Uterus (tissue), 2 donors: ENCODE measurements around the gene TRIP13.

Source experiments
- POLR2A ChIP-seq, 2 donors: fragments of 450-650 bp; IDR thresholded peaks; one replicate each; pipeline ENCODE4 v1.6.1; 2016; ENCODE audit warnings: antibody characterized with exemption in 2 of 2, mild to moderate bottlenecking in 1 of 2, moderate library complexity in 1 of 2
- TF ChIP-seq, protein P1 (sequence below), 4 experiments: fragments of 200-600 bp in 2 of 4; fragments of 450-650 bp in 2 of 4; sonication (generic) in 2 of 4; IDR thresholded peaks; one replicate each; pipeline ENCODE4 v1.5.1; 2016 to 2019; ENCODE audit warnings: antibody characterized with exemption in 4 of 4, mild to moderate bottlenecking in 2 of 4, moderate library complexity in 1 of 4

DNA sequence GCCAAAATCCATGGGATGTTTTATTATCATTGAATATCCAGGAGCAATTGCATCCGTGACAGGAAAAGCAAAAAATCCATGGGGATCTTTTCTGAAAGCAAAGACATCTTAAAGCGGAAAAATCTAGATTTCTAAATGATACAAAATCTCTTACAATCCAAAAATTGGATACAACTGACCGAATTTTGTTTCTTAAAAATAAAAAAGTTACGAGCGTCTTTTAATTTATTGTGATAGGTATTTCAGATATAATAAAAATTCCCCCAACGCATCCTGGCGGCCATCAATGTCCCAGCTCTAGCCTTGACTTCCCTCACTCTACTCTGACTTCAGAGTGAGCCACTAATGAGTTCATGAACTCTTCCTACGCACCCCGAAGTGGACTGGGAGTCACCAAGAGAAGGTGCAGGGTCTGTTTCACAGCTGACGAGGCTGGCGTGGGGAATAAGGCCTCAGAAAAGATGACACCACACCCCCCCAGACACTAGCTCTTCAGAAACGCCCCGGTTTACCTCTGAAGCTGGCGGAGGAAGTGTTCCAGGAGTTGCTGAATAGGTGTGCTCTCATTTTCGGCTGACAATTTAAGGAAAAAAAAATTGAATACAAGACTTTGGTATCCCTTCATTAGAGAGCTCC lies 3.5 kb upstream of the TRIP13 start:
- TF ChIP-seq, protein P1, sequence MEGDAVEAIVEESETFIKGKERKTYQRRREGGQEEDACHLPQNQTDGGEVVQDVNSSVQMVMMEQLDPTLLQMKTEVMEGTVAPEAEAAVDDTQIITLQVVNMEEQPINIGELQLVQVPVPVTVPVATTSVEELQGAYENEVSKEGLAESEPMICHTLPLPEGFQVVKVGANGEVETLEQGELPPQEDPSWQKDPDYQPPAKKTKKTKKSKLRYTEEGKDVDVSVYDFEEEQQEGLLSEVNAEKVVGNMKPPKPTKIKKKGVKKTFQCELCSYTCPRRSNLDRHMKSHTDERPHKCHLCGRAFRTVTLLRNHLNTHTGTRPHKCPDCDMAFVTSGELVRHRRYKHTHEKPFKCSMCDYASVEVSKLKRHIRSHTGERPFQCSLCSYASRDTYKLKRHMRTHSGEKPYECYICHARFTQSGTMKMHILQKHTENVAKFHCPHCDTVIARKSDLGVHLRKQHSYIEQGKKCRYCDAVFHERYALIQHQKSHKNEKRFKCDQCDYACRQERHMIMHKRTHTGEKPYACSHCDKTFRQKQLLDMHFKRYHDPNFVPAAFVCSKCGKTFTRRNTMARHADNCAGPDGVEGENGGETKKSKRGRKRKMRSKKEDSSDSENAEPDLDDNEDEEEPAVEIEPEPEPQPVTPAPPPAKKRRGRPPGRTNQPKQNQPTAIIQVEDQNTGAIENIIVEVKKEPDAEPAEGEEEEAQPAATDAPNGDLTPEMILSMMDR (IDR thresholded peaks at IDR 0.05), result no peak
- no peak for TF ChIP-seq POLR2A (IDR thresholded peaks at IDR 0.05)
